K562 (cell line): ENCODE results near the gene PIH1D1. TPM values are rescaled to one million over a fixed set of nuclear protein-coding genes. Genes with fewer than 3 reads are reported as not detected.

Experiments
- BCL6 ChIP-seq: fragments of 250-450 bp; sonication (Bioruptor Pico); IDR thresholded peaks from 2 replicates; pipeline ENCODE4 v1.4.0; 2020
- DNMT1 ChIP-seq: fragments of 450-650 bp; IDR thresholded peaks from 2 replicates; pipeline ENCODE4 v1.6.1; 2016; ENCODE audit warnings: antibody characterized with exemption, mild to moderate bottlenecking
- ELF4 ChIP-seq: fragments of 450-650 bp; formaldehyde crosslinking; IDR thresholded peaks from 2 replicates; pipeline ENCODE4 v1.4.0; 2022; ENCODE audit warnings: missing genetic modification characterization
- FOXO4 ChIP-seq: fragments of 450-650 bp; formaldehyde crosslinking; IDR thresholded peaks from 2 replicates; pipeline ENCODE4 v1.4.0; 2020; ENCODE audit warnings: mild to moderate bottlenecking, moderate library complexity
- GABPA ChIP-seq: fragments of 200-800 bp; sonication (Bioruptor generic); conservative IDR thresholded peaks from 2 replicates; pipeline ENCODE4 v1.6.1; 2016; ENCODE audit warnings: low read depth, missing genetic modification characterization, missing compliant biosample characterization
- HES1 ChIP-seq: fragments of 450-650 bp; IDR thresholded peaks from 2 replicates; pipeline ENCODE4 v1.6.1; 2016; ENCODE audit warnings: low read depth, mild to moderate bottlenecking, moderate library complexity
- IFI16 ChIP-seq: fragments of 250-450 bp; sonication (Bioruptor Pico); IDR thresholded peaks from 2 replicates; pipeline ENCODE4 v2.1.2; 2022; ENCODE audit warnings: mild to moderate bottlenecking, inconsistent platforms
- ILF3 ChIP-seq: fragments of 450-650 bp; IDR thresholded peaks from 2 replicates; pipeline ENCODE4 v1.6.1; 2018; ENCODE audit warnings: antibody characterized with exemption, mild to moderate bottlenecking, moderate library complexity, borderline replicate concordance
- JUN ChIP-seq, 2 experiments: sonication (generic) in 1 of 2; formaldehyde crosslinking in 1 of 2; IDR thresholded peaks; 2 replicates each; pipeline versions ENCODE4 v1.6.1 to v1.8.0; 2012 to 2022; ENCODE audit warnings: borderline replicate concordance in 2 of 2, mild to moderate bottlenecking in 2 of 2, improper control_type of control experiment in 1 of 2, low read depth in 1 of 2, low read length in 1 of 2, missing genetic modification reagents in 1 of 2
- MED1 ChIP-seq: sonication (generic); formaldehyde crosslinking; IDR thresholded peaks from 2 replicates; pipeline ENCODE4 v1.8.1; 2023; ENCODE audit warnings: missing genetic modification reagents, borderline replicate concordance
- NFATC3 ChIP-seq: fragments of 450-650 bp; IDR thresholded peaks from 2 replicates; pipeline ENCODE4 v1.6.1; 2017; ENCODE audit warnings: mild to moderate bottlenecking
- NR4A1 ChIP-seq, 2 experiments: fragments of 250-450 bp in 1 of 2; fragments of 450-650 bp in 1 of 2; sonication (Bioruptor Pico) in 1 of 2; IDR thresholded peaks; 2 replicates each; pipeline versions ENCODE4 v1.4.0 to v1.6.1; 2016 to 2020; ENCODE audit warnings: mild to moderate bottlenecking in 2 of 2, missing compliant biosample characterization in 1 of 2, missing genetic modification characterization in 1 of 2, moderate library complexity in 1 of 2
- PML ChIP-seq: IDR thresholded peaks from 2 replicates; pipeline ENCODE4 v1.6.1; 2012; ENCODE audit warnings: low read length, inconsistent platforms
- POLR3G ChIP-seq: IDR thresholded peaks from 2 replicates; pipeline ENCODE4 v1.6.1; 2011; ENCODE audit not compliant: insufficient read length, insufficient replicate concordance; ENCODE audit errors: extremely low read depth
- TGIF2 ChIP-seq: sonication (generic); formaldehyde crosslinking; IDR thresholded peaks from 2 replicates; pipeline ENCODE4 v1.8.1; 2022; ENCODE audit warnings: mild to moderate bottlenecking, missing genetic modification reagents, moderate library complexity
- YBX1 ChIP-seq: fragments of 450-650 bp; IDR thresholded peaks from 2 replicates; pipeline ENCODE4 v1.7.1; 2016; ENCODE audit warnings: mild to moderate bottlenecking
- ZNF124 ChIP-seq: sonication (generic); formaldehyde crosslinking; IDR thresholded peaks from 2 replicates; pipeline ENCODE4 v1.8.1; 2022; ENCODE audit warnings: missing genetic modification reagents
- ZNF444 ChIP-seq: fragments of 250-450 bp; sonication (Bioruptor Pico); IDR thresholded peaks from 2 replicates; pipeline ENCODE4 v1.4.0; 2020; ENCODE audit warnings: mild to moderate bottlenecking, moderate library complexity
- polyA plus RNA-seq, 8 experiments: library from polyadenylated mRNA; depleted of rRNA in 4 of 8; stranded (reverse) in 5 of 8; unstranded in 3 of 8; fragments of >200 nt; fragmentation: Nextera tagmentation in 2 of 8; fragmentation: Illumina TruSeq in 1 of 8; extraction: Ambion mirVana in 2 of 8; extraction: Trizol in 1 of 8; gene quantifications; 2 replicates each; pipeline versions ENCODE4 v1.2.1 to v1.2.3, GENCODE V29; 2011 to 2014; ENCODE audit warnings: inconsistent platforms in 1 of 8, missing spikeins in 1 of 8
- total RNA-seq, 7 experiments: library from RNA; depleted of rRNA in 6 of 7; stranded (reverse); fragments of >200 nt in 6 of 7; fragmentation: Illumina TruSeq in 2 of 7; extraction: Trizol in 2 of 7; gene quantifications; 2 replicates each; pipeline versions ENCODE4 v1.2.1 to v1.2.3, GENCODE V29; 2011 to 2021; ENCODE audit warnings: low replicate concordance in 1 of 7
- TF ChIP-seq, protein P1 (sequence below): fragments of 450-650 bp; IDR thresholded peaks from 2 replicates; pipeline ENCODE4 v1.6.1; 2018; ENCODE audit not compliant: partially characterized antibody
- TF ChIP-seq, protein P2 (sequence below): fragments of 450-650 bp; formaldehyde crosslinking; IDR thresholded peaks from 2 replicates; pipeline ENCODE4 v1.4.0; 2022; ENCODE audit warnings: missing genetic modification characterization

The PIH1D1 gene
- total and polyA plus RNA-seq, 9 of the 15 experiments (the other 6 are each of a cell fraction or from before 2014, with no cell fraction given), result 26.5 to 224 (median 137) TPM

- no peak for TF ChIP-seq NR4A1 (CRISPR knock-in tag; IDR thresholded peaks at IDR 0.05)
- TF ChIP-seq NR4A1 (tag; IDR thresholded peaks at IDR 0.05), result no peak
- peak; percentile 10; the same call in 1 of the 2 replicates for TF ChIP-seq ELF4 (CRISPR knock-in tag)
- peak; percentile 97 for TF ChIP-seq ILF3
- TF ChIP-seq IFI16, result no peak
- no peak for TF ChIP-seq TGIF2 (CRISPR knock-in tag)
- no peak for TF ChIP-seq ZNF124 (CRISPR knock-in tag)
- no peak for TF ChIP-seq MED1 (CRISPR knock-in tag)
- no peak for TF ChIP-seq YBX1
- TF ChIP-seq GABPA (tag), result no peak
- no peak for TF ChIP-seq BCL6 (CRISPR knock-in tag)
- no peak for TF ChIP-seq JUN (IDR thresholded peaks at IDR 0.05; ENCODE audit: borderline replicate concordance, low read depth, low read length)
- TF ChIP-seq JUN (CRISPR knock-in tag; IDR thresholded peaks at IDR 0.05; ENCODE audit: borderline replicate concordance), result no peak
- TF ChIP-seq FOXO4 (CRISPR knock-in tag), result peak; percentile 87; the same call in 1 of the 2 replicates
- TF ChIP-seq, protein P1, sequence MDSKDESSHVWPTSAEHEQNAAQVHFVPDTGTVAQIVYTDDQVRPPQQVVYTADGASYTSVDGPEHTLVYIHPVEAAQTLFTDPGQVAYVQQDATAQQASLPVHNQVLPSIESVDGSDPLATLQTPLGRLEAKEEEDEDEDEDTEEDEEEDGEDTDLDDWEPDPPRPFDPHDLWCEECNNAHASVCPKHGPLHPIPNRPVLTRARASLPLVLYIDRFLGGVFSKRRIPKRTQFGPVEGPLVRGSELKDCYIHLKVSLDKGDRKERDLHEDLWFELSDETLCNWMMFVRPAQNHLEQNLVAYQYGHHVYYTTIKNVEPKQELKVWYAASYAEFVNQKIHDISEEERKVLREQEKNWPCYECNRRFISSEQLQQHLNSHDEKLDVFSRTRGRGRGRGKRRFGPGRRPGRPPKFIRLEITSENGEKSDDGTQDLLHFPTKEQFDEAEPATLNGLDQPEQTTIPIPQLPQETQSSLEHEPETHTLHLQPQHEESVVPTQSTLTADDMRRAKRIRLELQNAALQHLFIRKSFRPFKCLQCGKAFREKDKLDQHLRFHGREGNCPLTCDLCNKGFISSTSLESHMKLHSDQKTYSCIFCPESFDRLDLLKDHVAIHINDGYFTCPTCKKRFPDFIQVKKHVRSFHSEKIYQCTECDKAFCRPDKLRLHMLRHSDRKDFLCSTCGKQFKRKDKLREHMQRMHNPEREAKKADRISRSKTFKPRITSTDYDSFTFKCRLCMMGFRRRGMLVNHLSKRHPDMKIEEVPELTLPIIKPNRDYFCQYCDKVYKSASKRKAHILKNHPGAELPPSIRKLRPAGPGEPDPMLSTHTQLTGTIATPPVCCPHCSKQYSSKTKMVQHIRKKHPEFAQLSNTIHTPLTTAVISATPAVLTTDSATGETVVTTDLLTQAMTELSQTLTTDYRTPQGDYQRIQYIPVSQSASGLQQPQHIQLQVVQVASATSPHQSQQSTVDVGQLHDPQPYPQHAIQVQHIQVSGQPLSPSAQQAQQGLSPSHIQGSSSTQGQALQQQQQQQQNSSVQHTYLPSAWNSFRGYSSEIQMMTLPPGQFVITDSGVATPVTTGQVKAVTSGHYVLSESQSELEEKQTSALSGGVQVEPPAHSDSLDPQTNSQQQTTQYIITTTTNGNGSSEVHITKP, result no peak
- TF ChIP-seq, protein P2, sequence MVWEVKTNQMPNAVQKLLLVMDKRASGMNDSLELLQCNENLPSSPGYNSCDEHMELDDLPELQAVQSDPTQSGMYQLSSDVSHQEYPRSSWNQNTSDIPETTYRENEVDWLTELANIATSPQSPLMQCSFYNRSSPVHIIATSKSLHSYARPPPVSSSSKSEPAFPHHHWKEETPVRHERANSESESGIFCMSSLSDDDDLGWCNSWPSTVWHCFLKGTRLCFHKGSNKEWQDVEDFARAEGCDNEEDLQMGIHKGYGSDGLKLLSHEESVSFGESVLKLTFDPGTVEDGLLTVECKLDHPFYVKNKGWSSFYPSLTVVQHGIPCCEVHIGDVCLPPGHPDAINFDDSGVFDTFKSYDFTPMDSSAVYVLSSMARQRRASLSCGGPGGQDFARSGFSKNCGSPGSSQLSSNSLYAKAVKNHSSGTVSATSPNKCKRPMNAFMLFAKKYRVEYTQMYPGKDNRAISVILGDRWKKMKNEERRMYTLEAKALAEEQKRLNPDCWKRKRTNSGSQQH (CRISPR knock-in tag), result peak; percentile 90
- TF ChIP-seq NFATC3, result no peak
- 0 out of 2 replicates have a peak, but pooled peaks have one; percentile 13 for TF ChIP-seq ZNF444 (CRISPR knock-in tag)
- no peak for TF ChIP-seq DNMT1
- peak; percentile 88 for TF ChIP-seq PML
- no peak for TF ChIP-seq HES1
- TF ChIP-seq POLR3G, result no peak
These were observed 41.2 kb upstream of the PIH1D1 start (continued) for GRCh38 chr19:49492573-49493405.
